HG03280 (cell line): ENCODE measurements around the gene IGSF8.

Experiments used
- ATAC-seq: cut with Tn5 transposase; IDR thresholded peaks from one replicate; pipeline ENCODE4 v1.9.1; 2021; ENCODE audit warnings: mild to moderate bottlenecking, moderate library complexity; ENCODE audit not compliant: unreplicated experiment

IGSF8 gene

DNA sequence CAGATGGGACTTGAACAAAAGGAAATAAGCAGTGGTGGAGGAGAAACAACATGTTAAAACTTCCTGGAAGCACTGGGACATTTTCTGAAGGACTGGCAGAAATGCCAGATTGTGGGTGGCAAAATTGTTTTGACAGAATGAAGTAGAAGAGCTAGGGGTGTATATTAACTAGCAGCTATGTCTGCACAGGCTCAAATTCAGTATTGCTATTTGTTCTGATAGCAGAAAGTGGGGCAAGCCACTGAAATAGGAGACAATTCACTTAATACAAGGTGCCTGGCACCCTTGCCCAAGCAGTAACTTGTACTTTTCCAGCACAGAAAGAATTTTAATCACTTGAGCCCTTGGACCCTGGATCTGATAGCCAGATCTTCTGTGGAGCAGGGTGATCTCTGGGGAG lies 54.9 kb downstream of the IGSF8 start:
- no peak for ATAC-seq
